Hypothalamus (tissue), 51 donors: ENCODE data around the gene KLHL33.
"Not testable (repeated sequence)": the region's sequence is repeated elsewhere in the genome, so short reads cannot be mapped to it uniquely, and the experiment has no call there.

Source experiments
- DNase-seq, 51 donors: peaks; one replicate each; lab custom pipeline; 2025; lab: John Stamatoyannopoulos, UW

Gene KLHL33

GRCh38 chr14:20454516-20455354 lies 18.8 kb upstream of the KLHL33 start, which contains the start of the genes APEX1 and OSGEP:
Gene APEX1, plus strand, starts transcription at chr14:20455226. Its CDS starts 420 bp downstream, at chr14:20455646.
Gene OSGEP, minus strand, starts transcription at chr14:20454812. Its CDS starts 129 bp downstream, at chr14:20454683.
- peak; percentile 83 to 99 (median 97) for DNase-seq

- not testable (repeated sequence) for DNase-seq
Observed at GRCh38 chr14:20452831-20453230, 16.9 kb upstream of the KLHL33 start.

- DNase-seq = no peak
Observed at GRCh38 chr14:20446889-20447288, 10.9 kb upstream of the KLHL33 start.

GRCh38 chr14:20443650-20444049 lies 7.7 kb upstream of the KLHL33 start:
- DNase-seq = not testable (repeated sequence)

GRCh38 chr14:20441461-20441860 lies 5.5 kb upstream of the KLHL33 start:
- DNase-seq = no peak

- no peak for DNase-seq
Observed at GRCh38 chr14:20440882-20441281, 4.9 kb upstream of the KLHL33 start.

- no peak for DNase-seq
Observed at GRCh38 chr14:20440465-20440864, 4.5 kb upstream of the KLHL33 start.

- no peak for DNase-seq
Observed at GRCh38 chr14:20438664-20439063, 2.7 kb upstream of the KLHL33 start.

GRCh38 chr14:20436363-20436755 lies 393 bp upstream of the KLHL33 start:
- no peak for DNase-seq

GRCh38 chr14:20434701-20435581 lies 1.0 kb downstream of the KLHL33 start:
- peak in 47 of 51 donors; percentile 19 to 82 (median 66) for DNase-seq

GRCh38 chr14:20429801-20430669 lies 5.9 kb downstream of the KLHL33 start:
- DNase-seq = peak in 31 of 51 donors; percentile 3 to 60 (median 34)

GRCh38 chr14:20428802-20429201 lies 7.2 kb downstream of the KLHL33 start:
- no peak for DNase-seq

- DNase-seq = no peak
Observed at GRCh38 chr14:20428010-20428365, 8.0 kb downstream of the KLHL33 start.

- DNase-seq = peak in 1 of 51 donors; percentile 13
Observed at GRCh38 chr14:20427231-20428009, 8.5 kb downstream of the KLHL33 start.

- DNase-seq = no peak
Observed at GRCh38 chr14:20424851-20425250, 11.1 kb downstream of the KLHL33 start.

- DNase-seq = no peak
Observed at GRCh38 chr14:20422886-20423285, 13.1 kb downstream of the KLHL33 start.

- DNase-seq = no peak
Observed at GRCh38 chr14:20421267-20421666, 14.7 kb downstream of the KLHL33 start.

GRCh38 chr14:20419419-20419818 lies 16.5 kb downstream of the KLHL33 start:
- DNase-seq = no peak

- DNase-seq = no peak
Observed at GRCh38 chr14:20418501-20418909, 17.5 kb downstream of the KLHL33 start.
